NCI-H510A treated with DMSO at 0.1 percent for 48 hours (cell line): ENCODE results near the gene PAK1IP1.
"Not testable (repeated sequence)": the region's sequence is repeated elsewhere in the genome, so short reads cannot be mapped to it uniquely, and the experiment has no call there.

ENCODE experiments used
- DNase-seq: peaks from one replicate; lab custom pipeline; 2025; lab: John Stamatoyannopoulos, UW

PAK1IP1 gene

GRCh38 chr6:10743515-10743914 is 48.7 kb downstream of the PAK1IP1 start:
- no peak for DNase-seq

GRCh38 chr6:10745116-10745515 is 50.3 kb downstream of the PAK1IP1 start:
- DNase-seq: no peak

DNA sequence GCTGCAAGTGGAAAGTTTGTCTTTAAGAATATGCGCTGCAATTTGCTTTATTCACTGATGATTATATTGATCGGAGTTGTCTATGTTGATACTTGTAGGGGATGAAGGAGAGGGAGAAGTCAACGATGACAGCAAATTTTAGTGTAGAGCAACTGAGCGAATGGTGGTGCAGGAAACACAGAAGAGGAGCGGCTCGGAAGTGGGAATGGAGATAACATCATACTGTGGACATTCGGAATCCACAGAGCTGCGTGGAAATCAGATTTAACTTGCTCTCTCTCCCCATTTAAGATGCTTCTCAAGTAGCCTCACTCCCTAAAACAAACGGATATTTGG is 52.1 kb downstream of the PAK1IP1 start:
- DNase-seq: no peak

GRCh38 chr6:10747251-10747972 is 52.6 kb downstream of the PAK1IP1 start, which contains the start of gene TMEM14B:
TMEM14B (plus strand) TSS chr6:10747805; CDS start chr6:10749246, 1,441 bp downstream.
- peak; percentile 92 for DNase-seq

- DNase-seq: no peak
Observed at GRCh38 chr6:10749734-10750133, 55.0 kb downstream of the PAK1IP1 start.

DNA sequence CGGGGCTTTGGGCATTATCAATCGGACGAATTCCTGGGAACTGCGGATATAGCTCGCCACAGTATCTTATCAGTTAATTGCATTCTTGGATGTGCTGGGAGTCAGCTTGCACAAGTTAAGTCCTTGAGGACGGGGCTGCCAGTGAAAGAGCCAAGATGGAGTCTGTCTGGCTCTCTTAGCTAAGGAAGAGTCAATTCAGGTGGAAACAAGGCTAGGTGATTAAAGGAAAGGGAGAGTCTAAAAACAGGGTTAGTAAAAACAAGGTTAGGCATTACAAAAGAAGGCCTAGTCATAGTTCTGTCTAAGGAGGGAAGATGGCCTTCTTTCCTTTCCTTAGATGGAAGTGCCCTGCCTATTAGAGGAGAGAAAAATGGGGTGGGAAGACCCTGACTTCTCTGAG is 55.8 kb downstream of the PAK1IP1 start:
- DNase-seq: not testable (repeated sequence)

DNA sequence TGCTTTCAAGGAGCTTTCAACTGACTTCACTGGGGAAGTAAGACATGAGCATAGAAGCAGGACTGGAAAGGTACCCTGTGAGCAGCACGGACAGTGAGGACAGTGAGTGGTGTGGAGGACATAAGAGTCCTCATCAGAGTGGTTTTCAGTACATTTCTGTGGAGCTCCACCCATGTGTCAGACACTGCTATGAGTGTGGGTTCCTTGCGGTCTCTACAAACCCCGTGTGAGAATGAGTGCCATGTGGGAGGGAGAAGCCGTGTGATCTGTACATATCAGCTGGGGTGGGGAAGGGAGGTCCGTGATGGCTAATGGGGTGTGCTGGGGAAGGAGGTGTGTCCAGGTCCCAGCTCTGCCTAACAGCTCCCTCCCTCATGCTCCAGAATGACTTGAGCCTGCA is 57.0 kb downstream of the PAK1IP1 start:
- not testable (repeated sequence) for DNase-seq

- no peak for DNase-seq
Observed at GRCh38 chr6:10756085-10756484, 61.3 kb downstream of the PAK1IP1 start.
